ENCODE measurements around the gene ANKRD52. TPM values are rescaled to one million over a fixed set of nuclear protein-coding genes. Genes with fewer than 3 reads are reported as not detected.

The ANKRD52 gene
- total RNA-seq, 4 donors from 2014 or later, result 30.5 to 48.7 (median 36.6) TPM

DNA sequence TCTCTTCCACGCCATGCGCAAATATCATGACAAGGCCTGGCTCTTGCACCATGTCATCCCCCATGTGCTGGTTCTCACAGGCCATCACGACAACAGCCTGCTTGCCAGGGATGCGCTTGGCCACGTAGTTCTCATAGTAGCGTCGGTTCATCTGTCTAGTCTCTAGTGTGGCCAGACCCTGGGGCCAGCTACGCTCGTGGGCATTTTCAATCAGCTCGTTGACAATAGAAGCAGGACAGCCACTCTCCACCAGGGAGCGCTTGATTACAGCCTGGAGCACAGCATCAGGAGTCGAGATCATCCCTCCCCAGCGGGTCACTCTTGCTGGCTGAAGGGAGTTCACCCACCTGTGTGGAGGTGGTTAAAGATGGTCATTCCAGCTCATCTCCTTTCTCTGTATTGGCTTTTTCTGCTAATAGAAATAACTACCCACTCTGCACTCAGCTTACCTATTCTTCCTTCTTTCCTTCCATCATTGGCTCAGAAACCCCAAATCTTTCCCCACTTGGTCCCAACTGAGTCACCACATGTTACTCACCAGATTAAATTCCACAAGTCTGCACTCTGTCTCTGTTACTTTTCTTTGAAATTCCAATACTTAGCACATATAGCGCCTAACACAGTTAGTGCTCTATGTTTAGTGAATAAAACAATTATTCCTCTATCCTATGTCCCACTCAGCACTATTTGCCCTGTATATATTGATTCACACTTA lies 51.6 kb downstream of the ANKRD52 start:
- Histone ChIP-seq H3K4me1 (peaks cover 0 to 6% (median 0%) of the 10 kb centered on the region in 4 donors), H3K27me3 (no peaks in the 10 kb centered on the region), H3K4me3 (no peak overlapping the region), H3K9me3 (no peaks in the 10 kb centered on the region), H3K27ac (peak overlapping the region in 2 of 4 donors; percentile 52), H3K36me3 (peaks cover 3 to 71% (median 5%) of the 10 kb centered on the region in 3 donors)
- TF ChIP-seq, protein P1, sequence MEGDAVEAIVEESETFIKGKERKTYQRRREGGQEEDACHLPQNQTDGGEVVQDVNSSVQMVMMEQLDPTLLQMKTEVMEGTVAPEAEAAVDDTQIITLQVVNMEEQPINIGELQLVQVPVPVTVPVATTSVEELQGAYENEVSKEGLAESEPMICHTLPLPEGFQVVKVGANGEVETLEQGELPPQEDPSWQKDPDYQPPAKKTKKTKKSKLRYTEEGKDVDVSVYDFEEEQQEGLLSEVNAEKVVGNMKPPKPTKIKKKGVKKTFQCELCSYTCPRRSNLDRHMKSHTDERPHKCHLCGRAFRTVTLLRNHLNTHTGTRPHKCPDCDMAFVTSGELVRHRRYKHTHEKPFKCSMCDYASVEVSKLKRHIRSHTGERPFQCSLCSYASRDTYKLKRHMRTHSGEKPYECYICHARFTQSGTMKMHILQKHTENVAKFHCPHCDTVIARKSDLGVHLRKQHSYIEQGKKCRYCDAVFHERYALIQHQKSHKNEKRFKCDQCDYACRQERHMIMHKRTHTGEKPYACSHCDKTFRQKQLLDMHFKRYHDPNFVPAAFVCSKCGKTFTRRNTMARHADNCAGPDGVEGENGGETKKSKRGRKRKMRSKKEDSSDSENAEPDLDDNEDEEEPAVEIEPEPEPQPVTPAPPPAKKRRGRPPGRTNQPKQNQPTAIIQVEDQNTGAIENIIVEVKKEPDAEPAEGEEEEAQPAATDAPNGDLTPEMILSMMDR (IDR thresholded peaks at IDR 0.05), result peak; percentile 29 to 73 (median 62)
- no peak for TF ChIP-seq POLR2A (IDR thresholded peaks at IDR 0.05)
- DNase-seq, result peak; percentile 60 to 80 (median 67)

DNA sequence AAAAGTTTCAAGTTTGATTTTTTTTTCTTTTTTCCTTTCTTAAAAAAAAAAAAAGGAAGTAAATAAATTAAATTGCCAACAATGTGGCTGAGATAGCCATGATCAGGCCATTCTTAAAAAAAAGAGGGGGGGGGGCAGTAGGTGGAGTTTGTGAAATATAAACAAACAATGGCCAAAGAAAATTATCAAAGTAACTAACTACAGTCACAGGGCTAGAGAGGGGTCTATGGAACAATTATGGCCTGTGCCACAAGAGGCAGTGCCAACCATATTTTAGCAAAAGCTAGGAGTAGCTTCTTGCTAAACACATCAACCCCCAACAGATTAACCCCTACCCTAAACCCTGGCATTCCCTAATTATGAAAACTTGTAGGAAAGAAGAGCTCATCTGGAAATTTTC lies 52.7 kb downstream of the ANKRD52 start:
- TF ChIP-seq POLR2A (IDR thresholded peaks at IDR 0.05), result no peak
- TF ChIP-seq, protein P1 (IDR thresholded peaks at IDR 0.05), result no peak
- no peak overlapping the region for H3K27ac ChIP-seq
- H3K36me3 ChIP-seq, result peaks cover 3 to 61% (median 5%) of the 10 kb centered on the region in 3 donors
- peaks cover 0 to 6% (median 0%) of the 10 kb centered on the region in 4 donors for H3K4me1 ChIP-seq
- H3K9me3 ChIP-seq, result no peaks in the 10 kb centered on the region
- H3K27me3 ChIP-seq, result no peaks in the 10 kb centered on the region
- H3K4me3 ChIP-seq, result no peak overlapping the region
- no peak for DNase-seq

DNA sequence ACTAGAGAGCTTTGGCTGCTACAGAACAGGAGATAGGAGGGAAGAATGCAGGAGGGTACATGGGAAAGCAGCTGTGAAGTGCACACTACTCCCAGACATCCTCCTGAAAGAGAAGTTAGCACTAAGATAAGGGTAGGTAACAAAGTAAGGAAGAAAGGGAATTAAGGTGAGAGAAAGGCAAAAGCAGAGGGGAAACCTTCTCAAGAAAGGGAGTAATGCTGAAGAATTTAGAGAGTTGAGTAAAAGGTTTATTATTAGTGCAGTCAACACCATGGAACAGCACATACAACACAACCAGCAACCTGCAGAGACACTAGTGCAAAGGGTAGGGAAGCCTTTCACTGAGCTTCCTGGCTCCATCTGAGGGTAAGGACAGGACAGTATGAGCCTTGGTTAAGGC lies 53.9 kb downstream of the ANKRD52 start:
- Histone ChIP-seq H3K27ac (no peak overlapping the region), H3K9me3 (no peaks in the 10 kb centered on the region), H3K4me1 (peaks cover 0 to 6% (median 0%) of the 10 kb centered on the region in 4 donors), H3K36me3 (peaks cover 0 to 50% (median 5%) of the 10 kb centered on the region in 3 donors), H3K4me3 (no peak overlapping the region), H3K27me3 (no peaks in the 10 kb centered on the region)
- no peak for DNase-seq
- TF ChIP-seq, protein P1 (IDR thresholded peaks at IDR 0.05), result no peak
- no peak for TF ChIP-seq POLR2A (IDR thresholded peaks at IDR 0.05)

DNA sequence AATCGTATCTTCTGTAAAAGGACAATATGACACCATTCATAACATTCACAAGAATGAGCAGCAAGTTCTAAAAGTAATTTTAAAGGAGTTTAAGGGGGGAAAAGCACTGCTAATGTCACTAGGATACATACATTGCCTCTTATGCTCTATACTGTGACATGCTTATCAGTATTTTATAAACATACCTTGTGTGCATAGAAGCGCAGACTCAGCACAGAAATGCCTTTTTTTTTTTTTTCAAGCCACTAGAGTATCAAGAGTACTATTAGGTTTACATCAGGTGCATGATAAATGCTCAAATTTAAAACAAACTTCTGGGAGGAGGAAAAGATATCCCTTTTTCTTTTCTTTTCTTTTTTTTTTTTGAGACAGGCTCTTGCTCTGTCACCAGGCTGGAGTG lies 55.3 kb downstream of the ANKRD52 start:
- Histone ChIP-seq H3K36me3 (peaks cover 0 to 35% (median 5%) of the 10 kb centered on the region in 3 donors), H3K27ac (no peak overlapping the region)
- DNase-seq, result no peak

DNA sequence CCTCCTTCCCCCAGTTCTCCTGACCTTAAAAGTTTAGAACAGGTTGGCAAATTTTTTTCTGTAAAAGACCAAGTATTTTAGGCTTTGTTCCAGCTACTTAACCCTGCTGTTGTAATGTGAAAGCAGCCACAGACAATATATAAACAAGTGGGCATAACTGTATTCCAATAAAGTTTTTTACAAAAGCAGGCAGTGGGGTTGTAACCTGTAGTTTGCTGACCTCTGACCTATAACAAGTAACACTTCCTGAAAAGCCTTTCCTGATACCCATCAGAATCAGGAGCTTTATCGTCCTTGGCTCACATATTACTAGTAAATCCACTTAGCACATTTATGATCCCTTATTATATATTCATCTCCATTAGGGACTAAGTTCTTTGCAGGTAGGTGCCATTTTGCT lies 55.8 kb downstream of the ANKRD52 start:
- no peak for TF ChIP-seq POLR2A (IDR thresholded peaks at IDR 0.05)
- TF ChIP-seq, protein P1 (IDR thresholded peaks at IDR 0.05), result no peak
- Histone ChIP-seq H3K4me1 (peaks cover 0 to 6% (median 0%) of the 10 kb centered on the region in 4 donors), H3K36me3 (peaks cover 0 to 31% (median 3%) of the 10 kb centered on the region in 3 donors), H3K27ac (no peak overlapping the region), H3K4me3 (no peak overlapping the region), H3K27me3 (no peaks in the 10 kb centered on the region), H3K9me3 (no peaks in the 10 kb centered on the region)
- DNase-seq, result no peak

More for the DNA sequence above, 55.3 kb downstream of the ANKRD52 start:
- Histone ChIP-seq H3K4me1 (peaks cover 0 to 6% (median 0%) of the 10 kb centered on the region in 4 donors), H3K9me3 (no peaks in the 10 kb centered on the region), H3K4me3 (no peak overlapping the region), H3K27me3 (no peaks in the 10 kb centered on the region)
- TF ChIP-seq, protein P1 (IDR thresholded peaks at IDR 0.05), result no peak
- no peak for TF ChIP-seq POLR2A (IDR thresholded peaks at IDR 0.05)

Measured in Peyer's patch (tissue), 4 donors.